GM12872 (cell line): ENCODE data around the gene KIRREL3.

ENCODE experiments used
- TF ChIP-seq, protein P1 (sequence below): IDR thresholded peaks from 3 replicates; pipeline ENCODE4 v1.5.1; 2011; ENCODE audit warnings: low read depth, mild to moderate bottlenecking, low read length, moderate library complexity; ENCODE audit not compliant: insufficient read depth

Gene KIRREL3

DNA sequence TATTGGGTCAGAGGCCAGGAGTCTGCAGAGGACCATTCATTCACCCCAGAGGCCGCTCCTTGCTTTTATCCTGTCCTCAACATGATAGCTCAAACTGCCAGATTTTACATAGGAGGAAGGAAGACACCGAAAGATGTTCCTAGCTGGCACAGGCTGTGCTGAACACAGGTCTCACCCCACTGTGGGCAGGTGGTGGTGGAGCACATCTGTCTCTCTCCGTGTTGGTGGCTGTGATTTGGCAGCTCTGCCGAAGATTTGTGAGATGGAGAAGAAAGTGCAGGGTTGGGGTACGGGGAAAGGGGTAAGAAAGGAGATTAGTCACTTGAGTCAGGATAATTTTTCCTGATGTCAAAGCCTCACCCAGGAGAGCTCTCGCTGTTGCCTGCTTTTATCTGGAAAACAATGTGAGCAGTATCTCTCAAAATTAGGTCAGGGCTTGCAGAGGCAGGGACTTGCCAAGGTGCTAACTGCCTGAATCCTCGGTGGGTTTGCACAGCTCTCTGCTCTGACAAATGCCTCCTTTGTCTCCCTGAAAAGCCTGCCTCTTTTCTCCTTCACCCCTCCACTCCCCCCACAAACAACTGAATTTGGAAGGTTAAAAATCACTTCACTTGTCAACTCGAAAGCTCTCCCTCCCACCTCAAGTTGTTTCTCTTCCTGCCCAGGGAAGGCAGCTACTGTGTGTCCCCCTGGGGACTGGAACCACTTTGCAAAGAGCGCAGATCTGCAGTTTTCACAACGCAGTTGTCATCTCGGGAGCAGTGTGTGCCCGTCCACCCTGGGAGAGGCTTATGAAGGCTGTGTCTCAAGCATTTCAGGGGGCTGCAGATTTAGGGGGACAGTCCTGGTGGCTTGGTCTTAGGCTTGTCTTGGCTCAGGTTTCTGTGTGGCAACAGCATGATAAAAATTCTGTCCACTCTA is 345.4 kb downstream of the KIRREL3 start:
- TF ChIP-seq, protein P1, sequence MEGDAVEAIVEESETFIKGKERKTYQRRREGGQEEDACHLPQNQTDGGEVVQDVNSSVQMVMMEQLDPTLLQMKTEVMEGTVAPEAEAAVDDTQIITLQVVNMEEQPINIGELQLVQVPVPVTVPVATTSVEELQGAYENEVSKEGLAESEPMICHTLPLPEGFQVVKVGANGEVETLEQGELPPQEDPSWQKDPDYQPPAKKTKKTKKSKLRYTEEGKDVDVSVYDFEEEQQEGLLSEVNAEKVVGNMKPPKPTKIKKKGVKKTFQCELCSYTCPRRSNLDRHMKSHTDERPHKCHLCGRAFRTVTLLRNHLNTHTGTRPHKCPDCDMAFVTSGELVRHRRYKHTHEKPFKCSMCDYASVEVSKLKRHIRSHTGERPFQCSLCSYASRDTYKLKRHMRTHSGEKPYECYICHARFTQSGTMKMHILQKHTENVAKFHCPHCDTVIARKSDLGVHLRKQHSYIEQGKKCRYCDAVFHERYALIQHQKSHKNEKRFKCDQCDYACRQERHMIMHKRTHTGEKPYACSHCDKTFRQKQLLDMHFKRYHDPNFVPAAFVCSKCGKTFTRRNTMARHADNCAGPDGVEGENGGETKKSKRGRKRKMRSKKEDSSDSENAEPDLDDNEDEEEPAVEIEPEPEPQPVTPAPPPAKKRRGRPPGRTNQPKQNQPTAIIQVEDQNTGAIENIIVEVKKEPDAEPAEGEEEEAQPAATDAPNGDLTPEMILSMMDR = no peak

DNA sequence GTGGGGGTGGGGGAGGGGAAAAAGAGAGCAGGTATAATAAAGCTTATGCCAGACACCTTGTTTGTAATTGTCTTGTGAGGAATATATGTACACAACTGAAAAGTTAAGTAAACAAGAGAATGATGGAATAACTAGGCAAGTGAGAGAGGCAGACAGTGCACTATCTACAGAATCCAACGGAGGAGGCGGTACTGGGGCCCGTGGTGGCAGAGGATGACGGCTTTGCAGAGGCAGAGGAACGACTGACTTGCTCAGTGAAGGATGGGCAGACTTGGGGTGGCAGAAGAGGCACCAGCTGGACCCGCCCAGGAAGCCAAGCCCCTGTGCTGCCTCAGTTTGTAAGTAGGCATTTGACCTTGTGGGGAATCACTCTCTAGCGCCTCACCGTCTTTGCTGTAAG is 347.5 kb downstream of the KIRREL3 start:
- TF ChIP-seq, protein P1 = no peak

DNA sequence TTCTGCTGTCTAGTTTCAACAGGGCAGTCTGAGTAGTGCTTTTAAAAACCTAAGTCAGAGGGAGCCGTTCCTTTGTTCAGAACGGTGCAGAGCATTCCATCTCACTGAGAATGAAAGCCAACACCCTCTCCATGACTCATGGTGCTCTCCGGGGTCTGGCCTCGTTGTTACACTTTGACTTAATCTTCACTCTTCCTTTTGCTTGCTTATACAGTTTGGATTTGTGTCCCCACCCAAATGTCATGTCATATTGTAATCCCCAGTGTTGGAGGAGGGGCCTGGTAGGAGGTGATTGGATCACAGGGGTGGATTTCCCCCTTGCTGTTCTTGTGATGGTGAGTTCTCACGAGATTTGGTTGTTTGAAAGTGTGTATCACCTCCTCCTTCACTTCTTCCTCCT is 352.8 kb downstream of the KIRREL3 start:
- TF ChIP-seq, protein P1 = no peak

DNA sequence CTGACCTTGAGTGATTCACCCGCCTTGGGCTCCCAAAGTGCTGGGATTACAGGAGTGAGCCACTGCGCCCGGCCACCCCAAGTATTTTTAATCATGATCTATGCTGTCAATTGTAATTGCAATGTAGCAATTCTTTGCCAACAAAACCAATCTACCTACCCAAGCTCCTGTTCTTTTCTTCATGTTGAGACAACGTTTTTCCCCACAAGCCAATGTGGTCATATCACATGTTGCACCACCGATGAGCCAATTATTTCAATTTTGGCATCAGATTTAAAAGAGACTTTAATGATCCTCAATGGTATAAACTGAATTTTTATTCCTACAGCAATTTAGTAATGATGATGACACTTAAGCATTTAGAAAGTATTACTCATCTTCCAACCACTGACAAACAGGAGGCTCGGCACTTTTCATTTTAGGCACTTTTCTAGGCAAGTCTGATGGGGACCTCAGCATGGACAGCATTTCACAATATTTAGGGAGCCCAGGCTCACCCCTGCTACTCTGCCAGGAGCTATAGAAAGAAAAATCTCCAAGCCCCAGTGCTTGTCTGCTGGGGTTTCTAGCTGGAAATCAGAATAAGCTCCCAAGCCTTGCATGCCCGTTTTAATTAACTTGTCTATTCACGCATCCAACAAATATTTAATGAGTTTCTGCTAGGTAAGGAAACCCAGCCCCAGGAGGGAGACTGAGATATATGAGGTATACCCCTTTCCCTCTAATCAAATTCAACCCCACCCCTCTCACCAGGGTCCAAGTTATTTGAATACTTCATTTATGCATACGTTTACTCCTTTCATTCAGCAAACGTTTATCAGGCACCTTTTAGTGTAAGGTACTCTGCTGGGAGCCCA is 353.6 kb downstream of the KIRREL3 start:
- TF ChIP-seq, protein P1 = no peak

DNA sequence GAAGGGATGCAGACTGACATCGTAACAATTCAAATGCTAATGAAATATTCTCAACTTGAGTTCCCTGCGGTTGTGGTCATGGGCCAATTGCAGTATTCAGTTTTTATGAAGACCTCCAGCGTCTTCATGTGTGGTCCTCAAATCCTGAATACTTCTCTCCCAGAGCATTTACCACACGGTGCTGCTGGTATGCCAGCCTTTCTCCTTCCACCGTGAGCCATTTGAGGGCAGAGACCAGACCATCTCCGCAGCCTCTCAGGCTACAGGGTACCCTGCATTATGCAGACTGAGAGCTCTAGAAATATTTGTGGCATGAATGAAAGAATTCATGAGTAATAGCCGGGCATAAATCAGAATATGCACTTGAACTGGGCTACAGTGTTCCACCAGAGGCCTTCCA is 355.4 kb downstream of the KIRREL3 start:
- TF ChIP-seq, protein P1 = no peak

DNA sequence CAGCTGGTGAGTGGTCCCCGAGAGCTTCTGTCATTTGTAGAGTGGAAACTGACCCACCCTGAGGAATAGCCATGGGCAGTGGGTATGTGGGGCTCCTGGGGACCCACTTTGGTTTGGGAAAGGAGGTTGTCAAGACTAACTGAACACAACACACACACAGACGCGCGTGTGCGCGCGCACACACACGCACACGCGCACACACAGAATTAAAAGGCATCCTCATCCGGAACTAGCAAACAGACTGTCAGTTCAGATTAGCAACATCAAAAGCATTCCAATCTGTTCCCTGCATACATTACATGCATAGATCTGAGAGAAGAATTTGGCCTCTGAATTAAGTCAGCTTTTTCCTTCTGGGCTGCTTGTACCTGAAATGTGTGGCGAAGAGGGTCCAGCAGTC is 360.4 kb downstream of the KIRREL3 start:
- TF ChIP-seq, protein P1 = no peak

DNA sequence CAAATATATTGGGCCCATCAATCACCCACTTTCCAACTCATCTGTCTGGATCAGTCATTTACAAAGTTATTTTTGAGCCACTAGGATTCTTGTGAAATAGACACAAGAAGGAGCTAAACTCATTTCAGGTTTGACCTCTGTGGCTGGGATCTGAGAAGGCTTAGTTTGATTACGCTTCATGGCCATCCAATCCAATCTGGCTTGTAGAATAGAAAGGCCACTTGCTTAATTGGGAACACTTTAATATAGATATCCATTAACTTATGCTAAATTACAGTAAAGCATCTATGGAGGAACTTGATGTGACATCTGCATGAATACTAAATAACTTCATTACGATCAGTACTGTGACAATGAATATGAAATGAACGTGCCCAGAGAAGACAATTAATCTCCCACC is 360.9 kb downstream of the KIRREL3 start:
- TF ChIP-seq, protein P1 = no peak
